GM12878 (cell line): ENCODE measurements around the gene ITPKB. TPM values are rescaled to one million over a fixed set of nuclear protein-coding genes. Genes with fewer than 3 reads are reported as not detected.

Source experiments
- ATAC-seq: fragments of 200-7000 bp; cut with Tn5 transposase; 3 replicates; pipeline ENCODE4 v1.9.1; 2020; ENCODE audit warnings: mild to moderate bottlenecking, moderate library complexity
- BruUV-seq: library from RNA; stranded (reverse); fragments of 400-500 nt; replicated peaks from 2 replicates; lab custom pipeline; 2021; lab: Mats Ljungman, UMichigan
- CTCF ChIA-PET: fragments of 300-600 bp; sonication (Branson Sonifier 250); formaldehyde crosslinking; extraction: SDS; loops from one replicate; lab custom pipeline; 2021; ENCODE audit warnings: inconsistent platforms; lab: Yijun Ruan, JAX
- POLR2A ChIA-PET: fragments of 350-600 bp; formaldehyde crosslinking; extraction: SDS; loops from one replicate; lab custom pipeline; 2021; ENCODE audit warnings: inconsistent platforms; lab: Charles Lee
- RAD21 ChIA-PET: fragments of 300-600 bp; sonication (Branson Sonifier 250); formaldehyde crosslinking; loops from one replicate; lab custom pipeline; 2023; ENCODE audit warnings: antibody characterized with exemption; ENCODE audit not compliant: unreplicated experiment; lab: Charles Lee
- SMC1A ChIA-PET: fragments of 300-600 bp; sonication (Branson Sonifier 250); formaldehyde crosslinking; loops from one replicate; lab custom pipeline; 2023; ENCODE audit not compliant: unreplicated experiment, uncharacterized antibody; lab: Charles Lee
- DNase-seq: peaks from one replicate; pipeline ENCODE4 v3.0.0-alpha.2; 2011; ENCODE audit warnings: low read depth, low spot score
- FAIRE-seq: peaks from 3 replicates; lab custom pipeline; 2011; peaks lifted over from hg19 to GRCh38; lab: Jason Lieb, UNC
- H2AFZ ChIP-seq: 2 replicates; pipeline ENCODE4 v1.6.0; 2011; ENCODE audit warnings: low read depth, low read length, control low read depth; ENCODE audit not compliant: control insufficient read depth
- H3K27ac ChIP-seq: 2 replicates; pipeline ENCODE4 v1.5.1; 2011; ENCODE audit warnings: control low read depth; ENCODE audit not compliant: control insufficient read depth, insufficient read depth
- H3K27me3 ChIP-seq, 2 experiments: replicated peaks in 1 of 2; 2 replicates each; pipeline versions ENCODE4 v1.6.0 to v1.6.1; 2011; ENCODE audit warnings: low read length in 1 of 2; ENCODE audit not compliant: control insufficient read depth in 2 of 2, insufficient read depth in 2 of 2
- H3K36me3 ChIP-seq, 2 experiments: 2 replicates each; pipeline ENCODE4 v1.5.1; 2011; ENCODE audit warnings: low read length in 1 of 2; ENCODE audit not compliant: control insufficient read depth in 2 of 2, insufficient read depth in 2 of 2
- H3K4me1 ChIP-seq: 2 replicates; pipeline ENCODE4 v1.6.1; 2011; ENCODE audit warnings: mild to moderate bottlenecking, low read length, moderate library complexity, mixed read lengths; ENCODE audit not compliant: control insufficient read depth, insufficient read depth
- H3K4me2 ChIP-seq: 2 replicates; pipeline ENCODE4 v1.6.0; 2011; ENCODE audit warnings: control low read depth; ENCODE audit not compliant: control insufficient read depth, insufficient read depth
- H3K4me3 ChIP-seq: fragments of 200-600 bp; sonication (generic); 2 replicates; pipeline ENCODE4 v1.5.1; 2016
- H3K79me2 ChIP-seq: 2 replicates; pipeline ENCODE4 v1.6.0; 2011; ENCODE audit warnings: low read length; ENCODE audit not compliant: control insufficient read depth, insufficient read depth
- H3K9ac ChIP-seq: 2 replicates; pipeline ENCODE4 v1.8.0; 2011; ENCODE audit warnings: low read length, control low read depth, mixed read lengths; ENCODE audit not compliant: control insufficient read depth, insufficient read depth
- H3K9me3 ChIP-seq: replicated peaks from 3 replicates; pipeline ENCODE4 v1.5.1; 2011; ENCODE audit warnings: mild to moderate bottlenecking, low read length; ENCODE audit not compliant: control insufficient read depth, insufficient read depth
- H4K20me1 ChIP-seq: 2 replicates; pipeline ENCODE4 v1.6.0; 2011; ENCODE audit not compliant: control insufficient read depth, insufficient read depth
- ASH2L ChIP-seq: fragments of 300-600, 200-600 bp; sonication (generic); IDR thresholded peaks from 2 replicates; pipeline ENCODE4 v1.6.1; 2017; ENCODE audit warnings: low read depth, mild to moderate bottlenecking, borderline replicate concordance
- BACH1 ChIP-seq: fragments of 450-650 bp; IDR thresholded peaks from 2 replicates; pipeline ENCODE4 v1.6.1; 2017; ENCODE audit warnings: mild to moderate bottlenecking, borderline replicate concordance
- BRCA1 ChIP-seq: IDR thresholded peaks from 2 replicates; pipeline ENCODE4 v1.6.1; 2011; ENCODE audit warnings: low read depth, low read length, improper control_type of control experiment
- DPF2 ChIP-seq: fragments of 450-650 bp; IDR thresholded peaks from 2 replicates; pipeline ENCODE4 v1.6.1; 2017; ENCODE audit warnings: mild to moderate bottlenecking
- FOS ChIP-seq: IDR thresholded peaks from 3 replicates; pipeline ENCODE4 v1.6.1; 2011; ENCODE audit warnings: borderline replicate concordance; ENCODE audit not compliant: insufficient read length; ENCODE audit errors: extremely low read depth
- FOXK2 ChIP-seq: fragments of 450-650 bp; IDR thresholded peaks from 2 replicates; pipeline ENCODE4 v1.6.1; 2017; ENCODE audit warnings: mild to moderate bottlenecking, moderate library complexity
- HDAC6 ChIP-seq: fragments of 200-600 bp; sonication (generic); IDR thresholded peaks from one replicate; pipeline ENCODE4 v1.8.0; 2017; ENCODE audit warnings: antibody characterized with exemption; ENCODE audit not compliant: unreplicated experiment
- HDGF ChIP-seq: fragments of 450-650 bp; IDR thresholded peaks from 2 replicates; pipeline ENCODE4 v1.6.1; 2016; ENCODE audit warnings: antibody characterized with exemption
- IKZF1 ChIP-seq: fragments of 450-650 bp; conservative IDR thresholded peaks from 2 replicates; pipeline ENCODE4 v1.6.1; 2017; ENCODE audit warnings: antibody characterized with exemption, mild to moderate bottlenecking
- KAT2A ChIP-seq: conservative IDR thresholded peaks from 2 replicates; pipeline ENCODE4 v1.6.1; 2011; ENCODE audit warnings: low read depth, low read length; ENCODE audit not compliant: control insufficient read depth
- MEF2A ChIP-seq: IDR thresholded peaks from 2 replicates; pipeline ENCODE4 v1.6.1; 2011; ENCODE audit warnings: low read depth, mild to moderate bottlenecking, low read length, moderate library complexity; ENCODE audit not compliant: insufficient read depth
- MYC ChIP-seq: IDR thresholded peaks from 2 replicates; pipeline ENCODE4 v1.6.1; 2011; ENCODE audit warnings: mild to moderate bottlenecking, low read length, moderate library complexity, inconsistent platforms; ENCODE audit not compliant: insufficient read depth, insufficient replicate concordance, insufficient read length, severe bottlenecking
- POU2F2 ChIP-seq: IDR thresholded peaks from 3 replicates; pipeline ENCODE4 v1.6.1; 2011; ENCODE audit warnings: low read depth, mild to moderate bottlenecking, low read length, borderline replicate concordance
- RFX5 ChIP-seq: IDR thresholded peaks from 2 replicates; pipeline ENCODE4 v1.6.1; 2011; ENCODE audit warnings: low read depth, low read length, improper control_type of control experiment
- SMAD1 ChIP-seq: fragments of 450-650 bp; IDR thresholded peaks from 2 replicates; pipeline ENCODE4 v1.6.1; 2018; ENCODE audit warnings: mild to moderate bottlenecking, low read depth; ENCODE audit not compliant: partially characterized antibody
- SMAD5 ChIP-seq: IDR thresholded peaks from 2 replicates; pipeline ENCODE4 v1.6.1; 2016; ENCODE audit warnings: antibody characterized with exemption, low read depth
- SREBF1 ChIP-seq: IDR thresholded peaks from 2 replicates; pipeline ENCODE4 v1.6.1; 2012; ENCODE audit warnings: mild to moderate bottlenecking, low read length
- TBL1XR1 ChIP-seq: IDR thresholded peaks from 2 replicates; pipeline ENCODE4 v1.6.1; 2012; ENCODE audit warnings: low read depth, low read length, improper control_type of control experiment
- WGBS: methylation state at CpG from one replicate; pipeline ENCODE4 v1.1.6; 2016; ENCODE audit warnings: low lambda C conversion rate; ENCODE audit not compliant: insufficient replicate concordance, insufficient coverage; ENCODE audit errors: missing lambda C conversion rate; 5-methylcytosine and 5-hydroxymethylcytosine counted together
- in situ Hi-C: fragments of 300-500 bp; cut with MboI; formaldehyde crosslinking; loops from 9 replicates; pipeline ENCODE4 v1.14.3; 2018; ENCODE audit warnings: mixed read lengths
- intact Hi-C: fragments of 100-400 bp; cut with micrococcal nuclease; formaldehyde crosslinking; loops from one replicate; pipeline ENCODE4 v1.14.2; 2022; ENCODE audit not compliant: unreplicated experiment
- polyA plus RNA-seq, 11 experiments: library from polyadenylated mRNA; depleted of rRNA in 4 of 11; unstranded in 6 of 11; stranded (reverse) in 5 of 11; fragments of >200 nt; fragmentation: Nextera tagmentation in 4 of 11; fragmentation: Illumina TruSeq in 1 of 11; extraction: Ambion mirVana in 4 of 11; extraction: Trizol in 1 of 11; gene quantifications; 1 replicate in 1 of 11; 2 replicates in 10 of 11; pipeline versions ENCODE4 v1.2.1 to v1.2.3, GENCODE V29; 2011 to 2016; ENCODE audit warnings: inconsistent platforms in 2 of 11, missing spikeins in 2 of 11, low read depth in 1 of 11
- total RNA-seq, 4 experiments: library from RNA; depleted of rRNA in 3 of 4; stranded (reverse); fragments of >200 nt in 3 of 4; fragmentation: Illumina TruSeq in 1 of 4; extraction: Trizol in 1 of 4; gene quantifications; 2 replicates each; pipeline versions ENCODE4 v1.2.1 to v1.2.3, GENCODE V29; 2013 to 2021
- TF ChIP-seq, protein P1 (sequence below): fragments of 450-650 bp; conservative IDR thresholded peaks from 2 replicates; pipeline ENCODE4 v1.6.1; 2017; ENCODE audit warnings: mild to moderate bottlenecking, moderate library complexity
- TF ChIP-seq, protein P2 (sequence below): IDR thresholded peaks from 2 replicates; pipeline ENCODE4 v1.6.1; 2011; ENCODE audit warnings: borderline replicate concordance, low read depth, mild to moderate bottlenecking, moderate library complexity, low read length; ENCODE audit not compliant: insufficient read depth, poor library complexity, severe bottlenecking

Gene ITPKB
- total and polyA plus RNA-seq, 10 of the 15 experiments (the other 5 are each of a cell fraction or from before 2014, with no cell fraction given): 1.3 to 38.7 (median 12.9) TPM

DNA sequence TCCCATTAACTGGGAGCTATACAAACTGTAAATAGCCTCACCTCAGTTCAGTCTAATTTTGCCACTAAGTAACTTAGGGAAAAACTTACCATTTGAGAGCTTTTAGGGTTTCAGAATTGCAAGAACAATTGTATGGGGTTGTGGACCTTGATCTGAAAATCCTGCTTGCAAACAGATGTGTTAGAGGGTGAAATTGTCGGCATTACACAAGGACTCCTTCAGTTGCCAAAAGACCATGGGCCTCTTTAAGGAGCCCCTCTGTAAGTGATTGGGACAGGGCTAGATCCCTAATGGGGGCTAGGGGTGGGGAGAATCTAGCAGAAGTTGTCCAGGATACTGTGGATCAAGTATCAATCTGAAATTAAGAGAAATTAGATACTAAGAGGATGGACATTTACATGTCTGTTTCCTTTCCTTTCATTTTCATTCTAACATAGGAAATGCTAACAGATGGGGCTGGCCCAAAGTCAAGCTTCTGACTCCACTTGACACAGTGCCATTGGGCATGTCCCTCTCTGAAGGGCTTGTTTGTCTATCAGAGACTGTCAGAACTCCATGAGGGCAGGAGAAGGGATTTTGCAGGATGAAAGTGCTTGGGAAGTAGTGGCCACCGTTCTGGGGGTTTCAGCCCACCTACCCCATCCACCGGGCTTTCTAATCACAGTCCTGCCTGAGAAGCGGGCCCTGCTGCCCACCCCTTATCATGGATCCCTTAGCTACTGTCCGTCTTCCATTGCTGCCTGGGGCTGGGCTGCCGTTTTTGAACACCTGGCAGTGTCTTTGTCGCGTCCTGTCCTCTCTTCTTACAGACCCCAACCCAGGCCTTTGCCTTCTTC lies 135.8 kb downstream of the ITPKB start:
- Histone ChIP-seq H3K4me2 (no peak overlapping the region), H4K20me1 (no peaks in the 10 kb centered on the region; the same call in 1 of the 2 replicates), H3K9ac (no peak overlapping the region), H3K9me3 (no peaks in the 10 kb centered on the region; the same call in 2 of the 3 replicates), H3K4me1 (no peaks in the 10 kb centered on the region), H3K27ac (no peak overlapping the region), H3K36me3 (no peaks in the 10 kb centered on the region), H3K27me3 (peaks cover 0 to 4% of the 10 kb centered on the region in 2 experiments), H3K4me3 (no peak overlapping the region), H3K79me2 (no peaks in the 10 kb centered on the region), H2AFZ (peak overlapping the region; percentile 23; the same call in 1 of the 2 replicates)
- WGBS: 36% methylated on average over 8 of the region's 8 CpGs
- TF ChIP-seq HDAC6: no peak
- TF ChIP-seq FOS: no peak
- TF ChIP-seq SMAD5: no peak
- TF ChIP-seq BACH1: no peak
- TF ChIP-seq MEF2A: no peak
- TF ChIP-seq IKZF1: no peak
- TF ChIP-seq MYC: no peak
- no peak for TF ChIP-seq SMAD1
- no peak for TF ChIP-seq ASH2L
- TF ChIP-seq HDGF: no peak
- TF ChIP-seq TBL1XR1: no peak
- TF ChIP-seq, protein P1, sequence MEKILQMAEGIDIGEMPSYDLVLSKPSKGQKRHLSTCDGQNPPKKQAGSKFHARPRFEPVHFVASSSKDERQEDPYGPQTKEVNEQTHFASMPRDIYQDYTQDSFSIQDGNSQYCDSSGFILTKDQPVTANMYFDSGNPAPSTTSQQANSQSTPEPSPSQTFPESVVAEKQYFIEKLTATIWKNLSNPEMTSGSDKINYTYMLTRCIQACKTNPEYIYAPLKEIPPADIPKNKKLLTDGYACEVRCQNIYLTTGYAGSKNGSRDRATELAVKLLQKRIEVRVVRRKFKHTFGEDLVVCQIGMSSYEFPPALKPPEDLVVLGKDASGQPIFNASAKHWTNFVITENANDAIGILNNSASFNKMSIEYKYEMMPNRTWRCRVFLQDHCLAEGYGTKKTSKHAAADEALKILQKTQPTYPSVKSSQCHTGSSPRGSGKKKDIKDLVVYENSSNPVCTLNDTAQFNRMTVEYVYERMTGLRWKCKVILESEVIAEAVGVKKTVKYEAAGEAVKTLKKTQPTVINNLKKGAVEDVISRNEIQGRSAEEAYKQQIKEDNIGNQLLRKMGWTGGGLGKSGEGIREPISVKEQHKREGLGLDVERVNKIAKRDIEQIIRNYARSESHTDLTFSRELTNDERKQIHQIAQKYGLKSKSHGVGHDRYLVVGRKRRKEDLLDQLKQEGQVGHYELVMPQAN: no peak
- TF ChIP-seq DPF2: no peak
- TF ChIP-seq POU2F2: no peak
- TF ChIP-seq KAT2A: no peak
- TF ChIP-seq FOXK2: no peak
- no peak for TF ChIP-seq RFX5
- TF ChIP-seq BRCA1: no peak
- TF ChIP-seq SREBF1: no peak
- TF ChIP-seq, protein P2, sequence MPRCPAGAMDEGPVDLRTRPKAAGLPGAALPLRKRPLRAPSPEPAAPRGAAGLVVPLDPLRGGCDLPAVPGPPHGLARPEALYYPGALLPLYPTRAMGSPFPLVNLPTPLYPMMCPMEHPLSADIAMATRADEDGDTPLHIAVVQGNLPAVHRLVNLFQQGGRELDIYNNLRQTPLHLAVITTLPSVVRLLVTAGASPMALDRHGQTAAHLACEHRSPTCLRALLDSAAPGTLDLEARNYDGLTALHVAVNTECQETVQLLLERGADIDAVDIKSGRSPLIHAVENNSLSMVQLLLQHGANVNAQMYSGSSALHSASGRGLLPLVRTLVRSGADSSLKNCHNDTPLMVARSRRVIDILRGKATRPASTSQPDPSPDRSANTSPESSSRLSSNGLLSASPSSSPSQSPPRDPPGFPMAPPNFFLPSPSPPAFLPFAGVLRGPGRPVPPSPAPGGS: no peak
- POLR2A ChIA-PET: no interaction called here
- intact Hi-C loops (loop anchor here (1.0 to 10.0 kb wide), 2 partner anchors 179 to 478 kb away; no protein-coding TSS in a partner anchor), in situ Hi-C loops (no loop called here)
- no TSS peak for BruUV-seq
- DNase-seq: no peak
- RAD21 ChIA-PET: no interaction called here
- no peak for FAIRE-seq
- CTCF ChIA-PET: interaction anchor here (0.7 to 1.5 kb wide), 5 partner anchors 9 to 406 kb away, joined by 3 to 4 read pairs (median 3); partner anchors contain the start of gene STUM
- ATAC-seq: peak; percentile 44; the same call in 2 of the 3 replicates
- SMC1A ChIA-PET: interaction anchor here (1.2 kb wide), 1 partner anchor 10 kb away, joined by 4 read pairs; no protein-coding TSS in a partner anchor
